HPDE6-E6E7 (cell line): ENCODE results near the gene DTNA.
"Not testable (repeated sequence)": the region's sequence is repeated elsewhere in the genome, so short reads cannot be mapped to it uniquely, and the experiment has no call there.

Source experiments
- DNase-seq: peaks from one replicate; pipeline ENCODE4 v3.0.0; 2011; ENCODE audit warnings: missing footprints; ENCODE audit errors: extremely low spot score

The DTNA gene

DNA sequence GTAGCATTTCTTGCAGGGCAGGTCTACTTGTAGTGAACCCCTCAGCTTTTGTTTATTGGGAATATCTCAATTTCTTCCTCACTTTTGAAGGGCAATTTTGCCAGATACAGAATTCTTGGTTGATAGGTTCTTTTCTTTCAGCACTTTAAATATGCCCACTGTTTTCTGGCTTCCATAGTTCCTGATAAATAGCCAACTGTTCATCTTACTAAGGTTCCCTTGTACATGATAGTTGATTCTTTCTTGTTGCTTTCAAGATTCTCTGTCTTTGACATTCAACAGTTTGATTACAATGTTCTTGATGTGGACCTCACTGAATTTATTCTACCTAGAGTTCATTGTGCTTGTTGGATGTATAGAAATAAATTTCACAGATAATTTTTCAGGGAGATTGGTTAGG lies 183.1 kb downstream of the DTNA start:
- no peak for DNase-seq

DNA sequence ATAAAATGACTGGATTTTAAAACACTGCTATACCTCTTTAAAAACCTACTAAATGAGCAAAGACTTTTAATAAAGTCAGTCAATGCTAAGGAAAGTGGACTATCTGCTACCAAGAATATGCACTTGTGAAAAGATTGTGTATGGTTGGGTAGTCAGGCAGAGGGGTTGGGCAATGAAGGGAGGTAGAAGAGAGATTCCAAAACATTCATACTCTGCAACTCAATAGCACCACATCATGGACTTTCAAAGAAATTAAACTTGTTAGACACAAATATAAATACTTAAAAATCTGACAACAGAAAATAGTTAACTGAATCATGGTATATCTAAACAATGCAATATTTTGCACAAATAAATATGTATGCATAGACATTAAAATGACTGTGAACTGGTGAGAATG lies 191.2 kb downstream of the DTNA start:
- no peak for DNase-seq

DNA sequence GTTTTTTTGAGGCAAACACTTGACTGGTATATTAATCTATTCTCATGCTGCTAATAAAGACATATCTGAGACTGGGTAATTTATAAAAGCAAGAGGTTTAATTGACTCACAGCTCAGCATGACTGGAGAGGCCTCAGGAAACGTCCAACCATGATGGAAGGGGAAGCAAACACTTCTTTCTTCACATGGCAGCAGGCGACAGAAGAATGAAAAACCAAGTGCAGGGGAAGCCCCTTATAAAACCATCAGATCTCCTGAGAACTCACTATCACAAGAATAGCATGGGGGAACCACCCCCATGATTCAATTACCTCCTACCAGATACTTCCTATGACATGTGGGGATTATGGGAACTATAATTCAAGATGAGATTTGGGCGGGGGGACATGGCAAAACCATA lies 194.9 kb downstream of the DTNA start:
- DNase-seq = no peak

DNA sequence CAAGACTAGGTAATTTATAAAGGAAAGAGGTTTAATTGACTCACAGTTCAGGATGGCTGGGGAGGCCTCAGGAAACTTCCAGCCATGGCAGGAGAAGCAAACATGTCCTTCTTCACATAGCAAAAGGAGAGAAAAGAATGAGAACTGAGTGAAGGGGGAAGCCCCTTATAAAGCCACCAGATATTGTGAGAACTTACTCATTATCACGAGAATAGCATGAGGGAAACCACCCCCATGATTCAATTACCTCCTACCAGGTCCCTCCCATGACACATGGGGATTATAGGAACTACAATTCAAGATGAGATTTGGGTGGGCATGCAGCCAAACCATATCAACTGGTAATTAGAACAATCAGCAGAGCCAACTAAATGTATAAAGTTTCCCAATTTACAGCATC lies 196.9 kb downstream of the DTNA start:
- DNase-seq = not testable (repeated sequence)

DNA sequence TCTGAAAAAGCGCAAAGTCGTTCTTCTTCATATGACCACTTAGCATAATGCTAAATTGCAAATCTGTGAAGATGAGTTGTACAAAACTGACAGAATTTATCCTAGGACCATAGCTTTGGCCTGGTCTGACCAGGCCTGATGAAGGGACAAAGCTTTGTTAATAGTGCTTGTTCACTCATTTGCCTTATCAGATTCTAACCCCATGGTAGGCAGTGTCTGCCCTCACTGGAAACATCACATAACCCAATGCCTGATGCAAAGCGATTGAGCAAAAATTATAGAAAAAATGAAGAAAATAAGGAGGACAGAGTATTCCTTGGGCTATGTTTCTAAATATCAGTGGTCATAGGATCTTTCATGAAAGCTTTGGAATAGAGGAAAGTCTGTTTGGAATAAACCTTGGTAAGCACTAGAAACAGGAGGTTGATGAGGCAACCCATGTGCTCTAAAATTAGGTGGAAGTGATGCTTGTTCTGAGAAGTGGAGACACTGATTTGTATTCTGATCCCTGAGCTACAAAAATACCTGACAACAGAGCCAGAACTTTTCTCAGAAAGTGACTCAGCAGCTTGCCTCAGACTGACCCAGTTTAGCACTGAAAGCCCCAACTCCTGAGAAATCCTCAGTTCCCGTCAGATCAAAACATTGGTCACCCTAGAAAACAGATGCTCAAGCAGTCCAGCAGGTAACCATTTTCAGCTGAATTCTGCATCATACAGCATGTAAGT lies 199.7 kb downstream of the DTNA start:
- no peak for DNase-seq

DNA sequence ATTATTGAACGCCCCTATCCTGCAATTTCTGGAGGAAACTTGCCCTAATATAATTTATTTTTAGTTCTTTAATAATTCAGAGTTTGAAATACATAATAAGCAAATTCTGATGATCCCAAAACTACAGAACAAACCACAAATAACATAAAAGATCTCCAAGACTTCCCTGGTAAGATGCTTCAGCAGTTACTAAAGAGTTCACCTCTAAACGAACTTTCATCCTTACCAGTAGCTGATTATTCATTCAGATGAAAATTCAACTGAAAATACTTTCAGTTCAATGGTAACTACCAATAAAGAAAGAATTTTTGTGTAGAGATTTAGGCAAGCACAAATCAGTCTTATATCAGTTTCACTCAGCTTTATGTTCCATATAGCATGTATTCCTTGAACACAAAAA lies 201.0 kb downstream of the DTNA start:
- no peak for DNase-seq

DNA sequence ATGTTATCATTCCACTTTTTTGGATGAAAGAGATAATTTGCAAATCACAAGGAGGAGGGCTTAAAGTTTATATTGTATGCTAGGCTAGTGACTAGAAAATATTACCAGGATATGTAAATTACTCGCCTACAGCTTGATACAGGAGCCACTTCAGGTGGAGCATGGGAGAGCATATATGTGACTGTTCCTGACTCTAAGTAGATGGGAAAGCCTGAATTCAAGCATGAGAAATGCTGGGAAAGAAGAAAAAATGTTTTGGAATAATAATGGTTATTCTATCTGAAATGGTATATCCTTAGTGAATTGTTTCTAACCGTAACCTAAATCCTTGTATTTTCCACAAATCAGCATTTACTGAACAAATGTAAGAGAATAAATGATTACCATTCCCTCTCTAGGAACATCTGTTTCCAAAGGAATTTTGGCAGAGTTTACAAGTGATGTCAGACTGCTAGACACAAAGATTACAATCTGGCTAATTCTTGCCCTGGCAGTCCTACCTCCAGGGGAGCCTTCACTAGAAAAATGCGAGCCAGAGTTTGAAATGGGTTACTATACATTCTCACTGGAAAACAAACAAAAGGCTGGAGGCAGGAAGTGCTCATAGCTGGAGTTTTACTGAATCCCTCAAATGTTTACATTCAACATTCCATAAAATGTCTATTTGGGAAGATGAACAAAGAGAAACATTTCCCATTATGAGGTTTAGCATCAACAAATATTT lies 201.7 kb downstream of the DTNA start:
- DNase-seq = no peak

DNA sequence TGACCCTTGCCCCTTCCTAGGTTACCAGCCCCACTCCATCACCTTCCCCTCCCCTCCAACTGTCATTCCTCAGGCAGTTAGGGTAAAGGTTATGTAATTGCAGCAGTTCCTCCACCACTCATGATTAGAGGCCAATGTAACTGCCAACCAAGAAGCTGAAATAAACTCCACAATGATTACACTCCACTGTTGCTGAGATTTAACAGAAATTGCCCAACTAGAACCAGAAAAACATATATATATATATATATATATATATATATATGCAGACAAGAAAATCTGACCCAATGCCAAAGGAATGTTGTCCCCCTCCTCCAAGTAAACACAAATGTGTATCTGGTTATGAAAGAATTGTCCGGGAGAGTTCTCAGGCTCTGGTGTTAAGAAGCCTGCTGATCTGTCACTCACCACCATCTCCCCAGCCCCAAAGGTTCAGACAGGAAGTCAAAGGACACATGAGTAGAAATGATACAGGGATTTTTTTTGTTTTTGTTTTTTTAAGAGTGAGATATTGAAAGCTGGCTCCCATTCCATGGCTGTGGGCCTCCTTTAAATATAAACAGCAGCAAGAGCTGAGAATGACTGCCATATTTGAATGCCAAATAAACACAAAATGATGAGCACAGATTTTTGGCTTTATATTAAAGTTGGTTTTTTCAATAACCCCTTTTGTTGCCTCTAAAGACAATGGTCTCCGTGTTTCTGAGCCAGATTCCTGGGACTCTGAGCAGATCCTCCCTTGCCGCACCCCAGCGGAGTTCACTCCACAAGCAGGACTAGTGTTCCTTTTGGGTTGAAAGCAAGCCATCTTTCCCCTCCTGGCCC lies 204.0 kb downstream of the DTNA start:
- no peak for DNase-seq

DNA sequence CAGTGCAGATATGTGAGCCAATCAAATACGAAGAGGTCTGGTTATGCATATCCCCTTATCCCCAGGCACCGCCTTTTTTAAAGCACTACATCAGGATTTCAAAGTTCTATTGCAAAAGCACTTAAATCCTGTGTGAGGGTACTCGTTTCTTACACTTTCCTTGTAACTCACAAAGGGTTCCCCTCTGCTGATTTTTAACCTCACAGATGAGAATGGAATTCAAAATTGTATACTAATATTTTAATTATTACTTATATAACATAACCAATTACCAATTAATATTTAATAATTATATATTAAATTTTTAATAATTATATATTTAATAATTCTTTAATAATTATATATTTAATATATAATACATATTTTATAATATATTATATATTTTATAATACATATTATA lies 204.9 kb downstream of the DTNA start:
- no peak for DNase-seq

DNA sequence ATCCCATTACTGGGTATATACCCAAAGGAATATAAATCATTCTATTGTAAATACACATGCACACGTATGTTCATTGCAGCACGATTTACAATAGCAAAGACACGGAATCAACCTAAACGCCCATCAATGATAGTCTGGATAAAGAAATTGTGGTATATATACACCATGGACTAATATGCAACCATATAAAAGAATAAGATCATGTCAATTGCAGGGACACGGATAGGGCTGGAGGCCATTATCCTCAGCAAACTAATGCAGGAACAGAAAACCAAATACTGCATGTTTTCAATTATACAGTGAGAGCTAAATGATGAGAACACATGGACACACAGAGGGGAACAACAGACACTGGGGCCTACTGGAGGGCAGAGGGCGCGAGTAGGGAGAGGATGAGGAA lies 206.4 kb downstream of the DTNA start:
- DNase-seq = not testable (repeated sequence)

DNA sequence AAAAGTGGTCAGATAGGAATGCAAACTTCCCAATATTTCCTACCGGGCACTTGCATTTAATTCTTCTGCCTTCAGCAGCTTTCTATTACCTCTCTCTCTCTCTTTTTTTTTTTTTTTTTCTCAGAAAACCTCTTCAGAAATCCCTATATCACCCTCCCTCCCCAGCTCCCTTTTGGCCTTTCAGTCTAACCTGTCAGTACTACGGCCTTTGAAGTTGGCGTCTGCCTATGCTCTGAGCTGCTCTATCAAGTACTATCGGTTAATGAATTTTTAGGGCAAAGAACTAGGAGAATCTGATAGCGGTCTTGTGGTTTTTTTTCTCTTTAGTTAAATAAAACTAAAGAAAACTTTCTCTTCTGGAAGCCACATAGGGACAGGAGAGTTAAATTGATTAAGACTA lies 208.8 kb downstream of the DTNA start:
- DNase-seq = no peak

DNA sequence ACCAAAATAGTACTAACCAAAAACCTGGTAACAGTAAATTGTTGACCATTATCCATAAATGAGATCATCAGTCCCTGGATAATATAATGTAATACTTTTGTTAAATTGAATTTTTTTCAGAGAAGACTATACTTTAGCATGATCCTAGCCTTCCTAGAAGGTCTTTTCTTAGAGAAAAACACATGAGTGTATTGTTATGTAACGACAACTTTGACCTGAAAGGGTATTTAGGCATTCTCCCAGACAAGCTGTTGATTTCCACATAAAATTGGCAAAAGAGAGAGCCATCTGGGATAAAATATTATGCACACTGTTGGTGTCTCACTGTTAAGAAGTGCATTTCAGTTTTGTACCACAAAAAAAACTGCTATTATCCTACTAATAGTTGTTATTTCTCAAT lies 211.1 kb downstream of the DTNA start:
- DNase-seq = no peak

DNA sequence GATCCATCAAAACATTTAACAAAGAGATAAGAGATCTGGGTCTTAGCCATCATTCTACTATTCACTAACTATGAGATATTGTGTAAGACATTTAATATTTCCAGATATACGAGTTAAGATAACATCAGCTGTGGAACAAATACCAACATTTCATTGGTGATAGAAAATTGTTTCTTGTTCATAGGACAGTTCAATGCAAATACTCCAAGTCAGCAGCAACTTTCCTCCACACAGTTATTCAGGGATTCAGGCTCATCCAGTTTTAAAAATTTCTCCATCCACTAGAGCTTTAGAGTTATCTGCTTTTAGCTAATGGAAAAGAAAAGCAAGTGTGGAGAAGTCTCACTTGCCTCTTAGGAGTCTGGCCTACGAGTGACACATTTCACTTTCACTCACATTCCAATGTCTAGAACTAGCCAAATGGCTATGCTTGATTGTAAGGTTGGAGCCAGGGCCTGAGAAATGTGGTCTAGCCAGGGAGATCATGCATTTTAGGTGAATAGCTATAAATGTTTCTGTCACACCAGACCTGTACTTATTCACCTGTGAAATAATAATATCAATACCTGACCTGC lies 211.8 kb downstream of the DTNA start:
- no peak for DNase-seq

DNA sequence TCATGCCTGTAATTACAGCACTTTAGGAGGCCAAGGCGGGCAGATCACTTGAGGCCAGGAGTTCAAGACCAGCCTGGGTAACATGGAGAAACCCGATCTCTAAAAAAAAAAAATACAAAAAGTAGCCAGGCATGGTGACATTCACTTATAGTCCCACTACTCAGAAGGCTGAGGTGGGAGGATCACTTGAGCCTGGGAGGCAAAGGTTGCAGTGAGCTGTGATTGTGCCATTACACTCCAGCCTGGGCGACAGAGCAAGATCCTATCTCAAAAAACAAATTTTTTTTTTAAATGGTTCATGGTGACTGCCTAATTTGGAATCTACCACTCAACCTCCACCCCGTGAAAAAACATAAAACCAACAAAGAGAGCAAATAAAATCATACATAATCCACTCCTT lies 212.5 kb downstream of the DTNA start:
- DNase-seq = not testable (repeated sequence)

DNA sequence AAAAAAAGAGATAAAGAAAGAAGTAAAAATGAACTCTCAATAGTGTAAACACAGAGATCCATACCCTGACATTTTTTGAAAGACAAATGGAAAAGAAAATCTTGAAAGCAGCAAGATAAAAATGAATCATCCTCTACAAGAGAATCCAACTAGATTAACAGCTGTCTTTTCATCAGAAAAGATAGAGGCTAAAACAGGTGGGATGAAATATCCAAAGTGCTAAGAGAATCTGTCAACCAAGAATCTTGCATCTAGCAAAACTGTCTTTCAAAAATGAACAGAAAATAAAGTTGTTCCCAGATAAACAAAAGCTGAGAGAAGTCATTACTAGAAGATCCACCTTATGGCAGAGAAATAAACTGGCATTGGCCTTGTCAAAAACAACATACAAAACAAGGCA lies 213.8 kb downstream of the DTNA start:
- no peak for DNase-seq

DNA sequence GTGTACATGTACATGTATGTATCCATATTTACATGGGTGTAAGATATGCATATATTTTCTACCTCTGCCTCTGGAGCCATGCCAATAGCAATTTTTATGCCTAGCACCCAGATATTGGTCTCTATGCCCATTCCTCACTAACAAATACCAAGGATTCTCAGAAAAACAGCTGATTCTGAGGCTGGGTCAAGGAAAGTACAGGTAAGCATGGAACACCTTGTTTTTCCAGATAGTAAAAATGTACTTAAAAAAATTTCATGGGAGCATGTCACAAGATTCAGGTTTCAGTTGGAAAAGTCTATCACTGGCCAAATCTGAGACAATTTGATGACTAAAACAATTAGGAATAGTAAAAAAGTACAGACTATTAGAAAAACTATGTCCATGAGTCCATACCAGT lies 216.6 kb downstream of the DTNA start:
- DNase-seq = no peak

DNA sequence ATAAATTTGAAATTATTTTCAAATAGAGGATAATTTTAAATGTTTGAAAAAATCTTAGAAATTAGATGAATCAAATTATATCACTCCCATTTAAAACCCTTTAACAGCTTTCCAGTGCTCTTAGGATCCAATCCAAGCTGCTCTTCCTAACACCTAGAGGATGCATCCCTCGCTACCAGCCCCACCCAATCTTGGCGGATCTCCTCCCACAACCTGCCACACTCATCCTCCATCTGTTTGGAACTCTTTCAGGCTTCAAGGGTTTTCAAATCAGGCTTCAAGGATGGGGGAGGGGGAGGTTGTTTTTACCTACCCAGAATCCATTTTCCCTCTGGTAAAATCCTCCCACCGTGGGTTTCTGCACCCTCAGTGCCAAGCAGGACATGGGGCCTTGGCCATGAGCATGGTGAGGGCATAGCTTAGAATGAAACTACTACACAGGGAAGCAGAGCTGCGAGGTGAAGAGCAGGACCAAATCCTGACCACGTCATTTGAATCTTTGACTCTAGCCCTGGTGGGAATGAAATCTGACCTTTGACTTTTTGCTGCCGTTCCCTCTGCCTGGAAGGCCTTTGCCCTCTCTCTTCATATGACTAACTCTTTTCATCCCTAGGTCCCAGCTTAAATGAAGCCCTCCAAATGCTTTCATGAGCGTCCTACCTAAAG lies 218.1 kb downstream of the DTNA start:
- DNase-seq = no peak

DNA sequence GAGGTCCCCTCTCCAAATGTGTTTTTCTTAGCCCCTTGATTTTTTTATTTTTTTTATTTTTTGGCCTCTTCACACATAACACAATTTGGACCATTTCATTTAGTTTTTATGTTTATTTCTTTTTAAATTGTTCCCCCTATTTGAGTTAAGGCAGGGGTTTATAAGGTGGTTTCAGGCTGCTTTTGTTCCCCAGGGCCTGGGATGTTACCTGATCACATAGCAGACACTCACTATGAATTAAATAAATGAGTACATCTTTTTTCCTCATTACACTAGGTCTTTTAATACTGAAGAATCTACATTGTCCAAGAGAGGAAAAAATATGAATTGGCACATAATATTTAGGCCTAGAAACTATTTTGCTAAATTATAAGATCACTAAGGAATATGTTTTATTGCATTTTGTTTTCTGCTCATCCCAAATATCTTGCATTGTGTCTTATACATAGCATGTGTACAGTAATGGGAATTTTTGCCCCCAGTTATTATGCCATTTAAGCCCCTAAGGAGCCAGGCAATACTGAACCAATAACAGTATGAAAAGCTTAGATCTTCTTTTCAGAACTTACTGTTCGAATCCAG lies 218.7 kb downstream of the DTNA start:
- DNase-seq = no peak

DNA sequence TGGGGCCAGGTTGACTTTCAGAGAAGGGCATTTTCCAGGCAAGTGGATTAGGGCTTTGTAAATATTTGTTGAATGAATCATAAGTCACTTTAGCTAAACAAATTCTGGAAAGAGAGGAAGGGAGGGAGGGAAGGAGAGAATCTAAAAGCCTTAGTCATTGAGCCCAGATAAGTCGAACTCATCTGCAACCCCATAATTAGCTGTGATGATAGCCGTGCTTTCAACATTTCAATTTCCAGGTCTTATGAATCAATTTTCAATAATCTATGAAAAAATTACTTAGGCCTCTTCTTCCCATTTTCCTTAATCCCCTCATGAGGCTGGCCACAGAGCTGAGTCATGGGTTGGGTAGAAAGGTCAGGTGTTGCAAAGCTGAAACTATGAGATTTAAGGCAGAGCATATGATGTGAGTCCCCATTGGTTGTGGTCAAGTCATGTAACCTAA lies 219.3 kb downstream of the DTNA start:
- DNase-seq = no peak

DNA sequence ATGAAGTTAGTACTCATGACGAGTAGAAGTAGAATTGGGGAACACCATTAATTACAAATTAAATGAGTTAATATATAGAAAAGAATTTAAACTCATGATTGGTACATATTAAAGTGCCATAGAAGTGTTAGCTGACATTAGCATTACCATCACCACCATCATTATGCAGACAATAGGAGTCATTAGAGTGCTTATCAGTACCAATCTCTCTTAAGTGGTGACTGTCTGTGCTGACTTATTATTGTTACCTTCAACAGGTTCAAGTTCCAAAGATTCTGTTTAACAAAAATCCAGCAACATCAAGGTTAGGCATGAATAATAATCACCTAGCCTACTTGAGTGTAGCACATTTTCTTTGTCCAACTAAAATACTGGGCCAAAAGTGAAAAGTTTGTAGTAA lies 222.3 kb downstream of the DTNA start:
- no peak for DNase-seq

DNA sequence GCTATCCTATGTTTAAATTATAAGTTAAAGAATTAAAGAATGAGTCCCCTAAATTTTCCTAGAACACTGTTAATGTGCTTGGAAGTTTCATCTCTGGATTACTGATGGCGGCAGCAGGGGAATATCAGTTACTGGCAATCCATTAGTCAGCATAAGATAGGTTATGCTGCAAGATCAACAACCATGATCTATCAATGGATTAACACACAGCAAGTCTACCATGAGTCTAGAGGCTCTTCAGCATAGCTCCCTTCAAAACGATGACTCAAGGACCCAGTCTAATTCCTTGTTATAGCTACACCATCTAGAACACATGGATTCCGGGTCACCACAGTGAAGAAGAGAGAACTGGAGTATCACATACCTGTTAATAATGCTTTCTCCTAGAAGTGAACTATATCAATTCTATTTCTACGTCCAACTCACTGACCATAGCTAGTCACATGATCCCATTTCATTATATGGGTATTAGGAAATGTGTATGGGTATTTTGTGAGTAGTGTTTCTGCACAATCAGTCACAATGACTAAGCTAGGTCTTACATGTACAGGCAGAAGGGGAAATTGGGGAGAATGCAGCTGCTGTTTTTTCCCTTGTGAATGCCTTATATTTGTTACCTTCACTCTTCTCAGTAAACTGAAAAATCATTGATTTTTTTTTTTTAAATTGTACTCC lies 222.8 kb downstream of the DTNA start:
- DNase-seq = no peak
